PFSK-1 (cell line): ENCODE measurements around the gene HEBP1.

Source experiments
- TAF1 ChIP-seq: IDR thresholded peaks from 2 replicates; pipeline ENCODE4 v1.6.1; 2012; ENCODE audit warnings: low read length, control low read depth, borderline replicate concordance; ENCODE audit not compliant: insufficient read depth
- TF ChIP-seq, protein P1 (sequence below), 2 experiments: IDR thresholded peaks; 2 replicates each; pipeline versions ENCODE4 v1.6.1 to v1.8.0; 2011 to 2012; ENCODE audit warnings: low read depth in 2 of 2, low read length in 2 of 2, control low read depth in 1 of 2, inconsistent platforms in 1 of 2, mild to moderate bottlenecking in 1 of 2, moderate library complexity in 1 of 2; ENCODE audit not compliant: insufficient read depth in 1 of 2

DNA sequence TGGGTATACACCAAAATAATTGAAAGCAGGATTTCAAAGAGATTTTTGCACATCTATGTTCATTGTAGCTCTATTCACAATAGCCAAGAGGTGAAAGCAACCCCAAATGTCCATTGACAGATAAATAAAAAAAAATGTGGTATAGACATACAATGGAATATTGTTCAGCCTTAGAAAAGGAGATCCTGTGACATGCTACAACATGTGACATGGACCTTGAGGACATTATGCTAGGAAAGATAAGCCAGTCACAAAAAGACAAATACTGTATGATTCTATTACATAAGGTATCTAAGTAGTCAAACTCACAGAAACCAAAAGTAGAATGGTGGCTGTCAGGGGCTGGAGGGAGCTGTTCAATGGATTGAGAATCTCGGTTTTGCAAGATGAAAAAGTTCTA lies 60.2 kb downstream of the HEBP1 start:
- TF ChIP-seq TAF1, result no peak
- TF ChIP-seq, protein P1, sequence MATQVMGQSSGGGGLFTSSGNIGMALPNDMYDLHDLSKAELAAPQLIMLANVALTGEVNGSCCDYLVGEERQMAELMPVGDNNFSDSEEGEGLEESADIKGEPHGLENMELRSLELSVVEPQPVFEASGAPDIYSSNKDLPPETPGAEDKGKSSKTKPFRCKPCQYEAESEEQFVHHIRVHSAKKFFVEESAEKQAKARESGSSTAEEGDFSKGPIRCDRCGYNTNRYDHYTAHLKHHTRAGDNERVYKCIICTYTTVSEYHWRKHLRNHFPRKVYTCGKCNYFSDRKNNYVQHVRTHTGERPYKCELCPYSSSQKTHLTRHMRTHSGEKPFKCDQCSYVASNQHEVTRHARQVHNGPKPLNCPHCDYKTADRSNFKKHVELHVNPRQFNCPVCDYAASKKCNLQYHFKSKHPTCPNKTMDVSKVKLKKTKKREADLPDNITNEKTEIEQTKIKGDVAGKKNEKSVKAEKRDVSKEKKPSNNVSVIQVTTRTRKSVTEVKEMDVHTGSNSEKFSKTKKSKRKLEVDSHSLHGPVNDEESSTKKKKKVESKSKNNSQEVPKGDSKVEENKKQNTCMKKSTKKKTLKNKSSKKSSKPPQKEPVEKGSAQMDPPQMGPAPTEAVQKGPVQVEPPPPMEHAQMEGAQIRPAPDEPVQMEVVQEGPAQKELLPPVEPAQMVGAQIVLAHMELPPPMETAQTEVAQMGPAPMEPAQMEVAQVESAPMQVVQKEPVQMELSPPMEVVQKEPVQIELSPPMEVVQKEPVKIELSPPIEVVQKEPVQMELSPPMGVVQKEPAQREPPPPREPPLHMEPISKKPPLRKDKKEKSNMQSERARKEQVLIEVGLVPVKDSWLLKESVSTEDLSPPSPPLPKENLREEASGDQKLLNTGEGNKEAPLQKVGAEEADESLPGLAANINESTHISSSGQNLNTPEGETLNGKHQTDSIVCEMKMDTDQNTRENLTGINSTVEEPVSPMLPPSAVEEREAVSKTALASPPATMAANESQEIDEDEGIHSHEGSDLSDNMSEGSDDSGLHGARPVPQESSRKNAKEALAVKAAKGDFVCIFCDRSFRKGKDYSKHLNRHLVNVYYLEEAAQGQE (IDR thresholded peaks at IDR 0.05; ENCODE audit: insufficient read depth in 1 of 2, low read depth in 2 of 2, low read length in 2 of 2), result no peak
